Esophagus squamous epithelium (tissue), 4 donors: Measurements from ENCODE around the gene ACMSD.
"Not testable (repeated sequence)": the region's sequence is repeated elsewhere in the genome, so short reads cannot be mapped to it uniquely, and the experiment has no call there.

Experiments used
- CTCF ChIP-seq, 6 experiments: fragments of 450-650 bp in 4 of 6; fragments of 200-600 bp in 2 of 6; sonication (generic) in 2 of 6; IDR thresholded peaks; one replicate each; pipeline ENCODE4 v1.5.1; 2016 to 2019; ENCODE audit warnings: antibody characterized with exemption in 6 of 6, mild to moderate bottlenecking in 4 of 6, moderate library complexity in 4 of 6
- POLR2A ChIP-seq, 4 donors: fragments of 450-650 bp; IDR thresholded peaks; one replicate each; pipeline ENCODE4 v1.6.1; 2017; ENCODE audit warnings: antibody characterized with exemption in 4 of 4, mild to moderate bottlenecking in 4 of 4, moderate library complexity in 3 of 4

- not testable (repeated sequence) for TF ChIP-seq CTCF, POLR2A (IDR thresholded peaks at IDR 0.05)
Measured at GRCh38 chr2:134803609-134804405, 34.6 kb upstream of the ACMSD start.
